RPMI8226 (cell line): Measurements from ENCODE around the gene SORBS2.
"Not testable (repeated sequence)": the region's sequence is repeated elsewhere in the genome, so short reads cannot be mapped to it uniquely, and the experiment has no call there.

Source experiments
- DNase-seq: peaks from one replicate; pipeline ENCODE4 v3.0.0-alpha.2; 2015

The SORBS2 gene

GRCh38 chr4:185734930-185735329, 77.1 kb downstream of the SORBS2 start:
- no peak for DNase-seq

GRCh38 chr4:185734214-185734613, 77.8 kb downstream of the SORBS2 start:
- peak; percentile 39 for DNase-seq

- peak; percentile 49 for DNase-seq
Observed at GRCh38 chr4:185730849-185731608, 81.0 kb downstream of the SORBS2 start.

- DNase-seq: peak; percentile 73
Observed at GRCh38 chr4:185730387-185730786, 81.6 kb downstream of the SORBS2 start.

GRCh38 chr4:185729391-185729804, 82.6 kb downstream of the SORBS2 start:
- no peak for DNase-seq

- no peak for DNase-seq
Observed at GRCh38 chr4:185728893-185729292, 83.1 kb downstream of the SORBS2 start.

GRCh38 chr4:185726931-185727330, 85.1 kb downstream of the SORBS2 start:
- no peak for DNase-seq

- no peak for DNase-seq
Observed at GRCh38 chr4:185723631-185724260, 88.2 kb downstream of the SORBS2 start.

GRCh38 chr4:185722029-185722316, 90.0 kb downstream of the SORBS2 start:
- DNase-seq: no peak

GRCh38 chr4:185721190-185722028, 90.6 kb downstream of the SORBS2 start:
- DNase-seq: no peak

- no peak for DNase-seq
Observed at GRCh38 chr4:185719500-185719858, 92.5 kb downstream of the SORBS2 start.

- no peak for DNase-seq
Observed at GRCh38 chr4:185718578-185719499, 93.2 kb downstream of the SORBS2 start.

GRCh38 chr4:185717377-185717741, 94.6 kb downstream of the SORBS2 start:
- no peak for DNase-seq

- DNase-seq: no peak
Observed at GRCh38 chr4:185716577-185717376, 95.2 kb downstream of the SORBS2 start.

GRCh38 chr4:185716141-185716551, 95.8 kb downstream of the SORBS2 start:
- DNase-seq: no peak

- not testable (repeated sequence) for DNase-seq
Observed at GRCh38 chr4:185714524-185714923, 97.5 kb downstream of the SORBS2 start.

- no peak for DNase-seq
Observed at GRCh38 chr4:185713731-185714130, 98.3 kb downstream of the SORBS2 start.

- DNase-seq: no peak
Observed at GRCh38 chr4:185713272-185713671, 98.7 kb downstream of the SORBS2 start.

GRCh38 chr4:185712350-185713024, 99.5 kb downstream of the SORBS2 start:
- DNase-seq: no peak

GRCh38 chr4:185711726-185712125, 100.3 kb downstream of the SORBS2 start:
- no peak for DNase-seq

GRCh38 chr4:185710487-185710995, 101.5 kb downstream of the SORBS2 start:
- no peak for DNase-seq
